ENCODE data around the gene DEPP1. TPM values are rescaled to one million over a fixed set of nuclear protein-coding genes. Genes with fewer than 3 reads are reported as not detected.

DEPP1 gene
- total RNA-seq, 1 experiment from 2014 or later = 1.6 TPM

DNA sequence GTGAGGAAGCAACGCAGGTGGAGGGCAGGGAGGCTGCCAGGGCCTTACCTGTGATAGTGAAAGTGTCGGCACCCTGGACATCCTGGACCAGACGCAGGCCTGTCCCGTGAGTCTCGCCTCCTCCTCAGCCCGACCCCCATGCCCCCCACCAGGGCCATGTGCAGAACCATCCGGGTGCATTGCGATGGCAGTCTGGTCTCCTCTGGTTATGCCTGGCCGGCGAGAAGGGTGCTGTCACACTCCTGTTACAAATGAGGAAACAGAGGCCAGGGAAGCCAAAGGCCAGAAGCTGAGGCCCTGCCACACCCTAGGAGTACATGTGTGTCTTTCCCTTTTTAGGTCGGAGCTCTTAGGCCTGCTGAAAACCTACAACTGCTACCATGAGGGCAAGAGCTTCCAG is 7.2 kb downstream of the DEPP1 start:
- H3K9me3 Mint-ChIP-seq = no peaks in the 10 kb centered on the region
- H3K4me3 Mint-ChIP-seq = no peak overlapping the region
- peaks cover 28% of the 10 kb centered on the region for H3K36me3 Mint-ChIP-seq
- H3K4me1 Mint-ChIP-seq = peaks cover 53% of the 10 kb centered on the region
- no peak for ATAC-seq
- no peak overlapping the region for H3K27ac Mint-ChIP-seq
- ChIA-PET CTCF (no interaction called here), POLR2A (no interaction called here)
- TF ChIP-seq, protein P1, sequence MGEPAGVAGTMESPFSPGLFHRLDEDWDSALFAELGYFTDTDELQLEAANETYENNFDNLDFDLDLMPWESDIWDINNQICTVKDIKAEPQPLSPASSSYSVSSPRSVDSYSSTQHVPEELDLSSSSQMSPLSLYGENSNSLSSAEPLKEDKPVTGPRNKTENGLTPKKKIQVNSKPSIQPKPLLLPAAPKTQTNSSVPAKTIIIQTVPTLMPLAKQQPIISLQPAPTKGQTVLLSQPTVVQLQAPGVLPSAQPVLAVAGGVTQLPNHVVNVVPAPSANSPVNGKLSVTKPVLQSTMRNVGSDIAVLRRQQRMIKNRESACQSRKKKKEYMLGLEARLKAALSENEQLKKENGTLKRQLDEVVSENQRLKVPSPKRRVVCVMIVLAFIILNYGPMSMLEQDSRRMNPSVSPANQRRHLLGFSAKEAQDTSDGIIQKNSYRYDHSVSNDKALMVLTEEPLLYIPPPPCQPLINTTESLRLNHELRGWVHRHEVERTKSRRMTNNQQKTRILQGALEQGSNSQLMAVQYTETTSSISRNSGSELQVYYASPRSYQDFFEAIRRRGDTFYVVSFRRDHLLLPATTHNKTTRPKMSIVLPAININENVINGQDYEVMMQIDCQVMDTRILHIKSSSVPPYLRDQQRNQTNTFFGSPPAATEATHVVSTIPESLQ (CRISPR knock-in tag; IDR thresholded peaks at IDR 0.05) = no peak
- TF ChIP-seq, protein P2, sequence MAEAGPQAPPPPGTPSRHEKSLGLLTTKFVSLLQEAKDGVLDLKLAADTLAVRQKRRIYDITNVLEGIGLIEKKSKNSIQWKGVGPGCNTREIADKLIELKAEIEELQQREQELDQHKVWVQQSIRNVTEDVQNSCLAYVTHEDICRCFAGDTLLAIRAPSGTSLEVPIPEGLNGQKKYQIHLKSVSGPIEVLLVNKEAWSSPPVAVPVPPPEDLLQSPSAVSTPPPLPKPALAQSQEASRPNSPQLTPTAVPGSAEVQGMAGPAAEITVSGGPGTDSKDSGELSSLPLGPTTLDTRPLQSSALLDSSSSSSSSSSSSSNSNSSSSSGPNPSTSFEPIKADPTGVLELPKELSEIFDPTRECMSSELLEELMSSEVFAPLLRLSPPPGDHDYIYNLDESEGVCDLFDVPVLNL (CRISPR knock-in tag; IDR thresholded peaks at IDR 0.05; ENCODE audit: borderline replicate concordance, low read depth) = no peak
- TF ChIP-seq TP53 (CRISPR knock-in tag; IDR thresholded peaks at IDR 0.05) = no peak
- TF ChIP-seq, protein P3, sequence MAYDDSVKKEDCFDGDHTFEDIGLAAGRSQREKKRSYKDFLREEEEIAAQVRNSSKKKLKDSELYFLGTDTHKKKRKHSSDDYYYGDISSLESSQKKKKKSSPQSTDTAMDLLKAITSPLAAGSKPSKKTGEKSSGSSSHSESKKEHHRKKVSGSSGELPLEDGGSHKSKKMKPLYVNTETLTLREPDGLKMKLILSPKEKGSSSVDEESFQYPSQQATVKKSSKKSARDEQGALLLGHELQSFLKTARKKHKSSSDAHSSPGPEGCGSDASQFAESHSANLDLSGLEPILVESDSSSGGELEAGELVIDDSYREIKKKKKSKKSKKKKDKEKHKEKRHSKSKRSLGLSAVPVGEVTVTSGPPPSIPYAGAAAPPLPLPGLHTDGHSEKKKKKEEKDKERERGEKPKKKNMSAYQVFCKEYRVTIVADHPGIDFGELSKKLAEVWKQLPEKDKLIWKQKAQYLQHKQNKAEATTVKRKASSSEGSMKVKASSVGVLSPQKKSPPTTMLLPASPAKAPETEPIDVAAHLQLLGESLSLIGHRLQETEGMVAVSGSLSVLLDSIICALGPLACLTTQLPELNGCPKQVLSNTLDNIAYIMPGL (CRISPR knock-in tag; IDR thresholded peaks at IDR 0.05) = no peak
- no peak for TF ChIP-seq HMGA2 (CRISPR knock-in tag; IDR thresholded peaks at IDR 0.05)
- TF ChIP-seq ZNF423 (CRISPR knock-in tag; IDR thresholded peaks at IDR 0.05) = no peak
- peaks cover 5% of the 10 kb centered on the region; the same call in 1 of the 2 replicates for H3K27me3 Mint-ChIP-seq (ENCODE audit: low read depth)
- no peak for DNase-seq (ENCODE audit: low spot score)

DNA sequence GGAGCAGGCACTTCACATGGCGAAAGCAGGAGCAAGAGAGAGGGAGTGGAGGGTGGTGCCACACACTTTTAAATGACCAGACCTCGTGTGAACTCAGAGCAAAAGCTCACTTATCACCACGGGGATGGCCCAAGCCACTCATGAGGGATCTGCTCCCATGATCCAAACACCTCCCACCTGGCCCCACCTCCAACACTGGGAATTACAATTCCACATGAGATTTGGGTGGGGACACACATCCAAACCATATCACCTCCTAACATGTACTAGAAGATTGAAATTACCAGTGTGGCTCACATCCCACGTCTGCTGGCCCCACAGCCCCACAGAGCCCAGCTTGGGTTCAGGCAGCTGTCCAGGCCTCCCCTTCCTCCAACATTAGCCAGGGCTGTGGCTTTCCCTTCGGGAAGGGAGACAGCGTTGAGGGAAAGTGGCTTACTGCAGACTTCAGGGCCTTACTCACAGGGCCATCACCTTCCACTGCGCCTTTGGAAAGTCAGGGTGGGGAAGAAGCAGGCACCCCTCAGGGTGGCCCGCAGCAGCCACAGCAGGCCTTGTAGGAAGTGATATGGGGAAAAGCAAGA is 7.7 kb downstream of the DEPP1 start:
- H3K27me3 Mint-ChIP-seq (ENCODE audit: low read depth) = peaks cover under 1% of the 10 kb centered on the region; the same call in 1 of the 2 replicates
- H3K4me3 Mint-ChIP-seq = no peak overlapping the region
- POLR2A ChIA-PET = no interaction called here
- CTCF ChIA-PET = no interaction called here
- TF ChIP-seq, protein P4, sequence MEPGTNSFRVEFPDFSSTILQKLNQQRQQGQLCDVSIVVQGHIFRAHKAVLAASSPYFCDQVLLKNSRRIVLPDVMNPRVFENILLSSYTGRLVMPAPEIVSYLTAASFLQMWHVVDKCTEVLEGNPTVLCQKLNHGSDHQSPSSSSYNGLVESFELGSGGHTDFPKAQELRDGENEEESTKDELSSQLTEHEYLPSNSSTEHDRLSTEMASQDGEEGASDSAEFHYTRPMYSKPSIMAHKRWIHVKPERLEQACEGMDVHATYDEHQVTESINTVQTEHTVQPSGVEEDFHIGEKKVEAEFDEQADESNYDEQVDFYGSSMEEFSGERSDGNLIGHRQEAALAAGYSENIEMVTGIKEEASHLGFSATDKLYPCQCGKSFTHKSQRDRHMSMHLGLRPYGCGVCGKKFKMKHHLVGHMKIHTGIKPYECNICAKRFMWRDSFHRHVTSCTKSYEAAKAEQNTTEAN (CRISPR knock-in tag; IDR thresholded peaks at IDR 0.05) = no peak
- TF ChIP-seq ELF4 (CRISPR knock-in tag; IDR thresholded peaks at IDR 0.05; ENCODE audit: low read depth) (no peak), ZNF416 (CRISPR knock-in tag; IDR thresholded peaks at IDR 0.05) (no peak)
- TF ChIP-seq, protein P5, sequence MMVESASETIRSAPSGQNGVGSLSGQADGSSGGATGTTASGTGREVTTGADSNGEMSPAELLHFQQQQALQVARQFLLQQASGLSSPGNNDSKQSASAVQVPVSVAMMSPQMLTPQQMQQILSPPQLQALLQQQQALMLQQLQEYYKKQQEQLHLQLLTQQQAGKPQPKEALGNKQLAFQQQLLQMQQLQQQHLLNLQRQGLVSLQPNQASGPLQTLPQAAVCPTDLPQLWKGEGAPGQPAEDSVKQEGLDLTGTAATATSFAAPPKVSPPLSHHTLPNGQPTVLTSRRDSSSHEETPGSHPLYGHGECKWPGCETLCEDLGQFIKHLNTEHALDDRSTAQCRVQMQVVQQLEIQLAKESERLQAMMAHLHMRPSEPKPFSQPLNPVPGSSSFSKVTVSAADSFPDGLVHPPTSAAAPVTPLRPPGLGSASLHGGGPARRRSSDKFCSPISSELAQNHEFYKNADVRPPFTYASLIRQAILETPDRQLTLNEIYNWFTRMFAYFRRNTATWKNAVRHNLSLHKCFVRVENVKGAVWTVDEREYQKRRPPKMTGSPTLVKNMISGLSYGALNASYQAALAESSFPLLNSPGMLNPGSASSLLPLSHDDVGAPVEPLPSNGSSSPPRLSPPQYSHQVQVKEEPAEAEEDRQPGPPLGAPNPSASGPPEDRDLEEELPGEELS (CRISPR knock-in tag; IDR thresholded peaks at IDR 0.05) = no peak
- H3K27ac Mint-ChIP-seq = no peak overlapping the region
- DNase-seq (ENCODE audit: low spot score) (no peak), ATAC-seq (no peak)
- H3K36me3 Mint-ChIP-seq = peaks cover 28% of the 10 kb centered on the region
- H3K4me1 Mint-ChIP-seq = peaks cover 53% of the 10 kb centered on the region
- no peaks in the 10 kb centered on the region for H3K9me3 Mint-ChIP-seq

DNA sequence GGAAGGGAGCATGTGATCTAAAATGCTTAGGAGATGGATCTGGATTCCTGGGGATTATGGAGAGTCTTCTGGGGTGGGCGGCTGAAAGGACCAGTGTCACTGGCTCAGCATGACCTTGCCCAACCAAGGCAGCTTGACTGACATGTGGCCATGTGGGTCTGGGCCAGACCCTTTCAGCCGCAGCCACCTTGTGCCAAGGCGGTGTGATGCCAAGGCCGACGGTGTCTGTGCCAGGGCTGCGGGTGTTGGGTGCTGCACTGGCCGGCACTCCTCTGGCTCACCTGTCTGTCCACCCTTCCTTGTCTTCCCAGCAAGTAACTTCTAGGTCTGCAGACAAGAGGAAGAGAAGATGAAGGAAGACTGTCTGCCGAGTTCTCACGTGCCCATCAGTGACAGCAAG is 8.8 kb downstream of the DEPP1 start:
- H3K27ac Mint-ChIP-seq = no peak overlapping the region
- TF ChIP-seq, protein P6, sequence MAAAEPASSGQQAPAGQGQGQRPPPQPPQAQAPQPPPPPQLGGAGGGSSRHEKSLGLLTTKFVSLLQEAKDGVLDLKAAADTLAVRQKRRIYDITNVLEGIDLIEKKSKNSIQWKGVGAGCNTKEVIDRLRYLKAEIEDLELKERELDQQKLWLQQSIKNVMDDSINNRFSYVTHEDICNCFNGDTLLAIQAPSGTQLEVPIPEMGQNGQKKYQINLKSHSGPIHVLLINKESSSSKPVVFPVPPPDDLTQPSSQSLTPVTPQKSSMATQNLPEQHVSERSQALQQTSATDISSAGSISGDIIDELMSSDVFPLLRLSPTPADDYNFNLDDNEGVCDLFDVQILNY (CRISPR knock-in tag; IDR thresholded peaks at IDR 0.05) = no peak
- no peak for TF ChIP-seq SP1 (CRISPR knock-in tag; conservative IDR thresholded peaks at IDR 0.05)
- no peak for TF ChIP-seq TEAD4 (CRISPR knock-in tag; IDR thresholded peaks at IDR 0.05)
- no peak for TF ChIP-seq ZNF423 (CRISPR knock-in tag; IDR thresholded peaks at IDR 0.05)
- TF ChIP-seq SMAD4 (CRISPR knock-in tag; IDR thresholded peaks at IDR 0.05) = no peak
- no peak for TF ChIP-seq PRRX2 (CRISPR knock-in tag; IDR thresholded peaks at IDR 0.05)
- TF ChIP-seq GABPB1 (CRISPR knock-in tag; IDR thresholded peaks at IDR 0.05) = no peak
- TF ChIP-seq, protein P7, sequence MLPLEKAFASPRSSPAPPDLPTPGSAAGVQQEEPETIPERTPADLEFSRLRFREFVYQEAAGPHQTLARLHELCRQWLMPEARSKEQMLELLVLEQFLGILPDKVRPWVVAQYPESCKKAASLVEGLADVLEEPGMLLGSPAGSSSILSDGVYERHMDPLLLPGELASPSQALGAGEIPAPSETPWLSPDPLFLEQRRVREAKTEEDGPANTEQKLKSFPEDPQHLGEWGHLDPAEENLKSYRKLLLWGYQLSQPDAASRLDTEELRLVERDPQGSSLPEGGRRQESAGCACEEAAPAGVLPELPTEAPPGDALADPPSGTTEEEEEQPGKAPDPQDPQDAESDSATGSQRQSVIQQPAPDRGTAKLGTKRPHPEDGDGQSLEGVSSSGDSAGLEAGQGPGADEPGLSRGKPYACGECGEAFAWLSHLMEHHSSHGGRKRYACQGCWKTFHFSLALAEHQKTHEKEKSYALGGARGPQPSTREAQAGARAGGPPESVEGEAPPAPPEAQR (CRISPR knock-in tag; IDR thresholded peaks at IDR 0.05) = no peak
- no peak for TF ChIP-seq OVOL2 (CRISPR knock-in tag; IDR thresholded peaks at IDR 0.05; ENCODE audit: borderline replicate concordance)
- TF ChIP-seq, protein P8, sequence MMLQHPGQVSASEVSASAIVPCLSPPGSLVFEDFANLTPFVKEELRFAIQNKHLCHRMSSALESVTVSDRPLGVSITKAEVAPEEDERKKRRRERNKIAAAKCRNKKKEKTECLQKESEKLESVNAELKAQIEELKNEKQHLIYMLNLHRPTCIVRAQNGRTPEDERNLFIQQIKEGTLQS (CRISPR knock-in tag; conservative IDR thresholded peaks at IDR 0.05) = no peak
- no peak for TF ChIP-seq ZNF263 (CRISPR knock-in tag; IDR thresholded peaks at IDR 0.05; ENCODE audit: low read depth)
- no peak for TF ChIP-seq NFATC4 (CRISPR knock-in tag; IDR thresholded peaks at IDR 0.05)

More for the DNA sequence above, 8.8 kb downstream of the DEPP1 start:
- H3K4me3 Mint-ChIP-seq = no peak overlapping the region
- peaks cover 60% of the 10 kb centered on the region for H3K4me1 Mint-ChIP-seq
- DNase-seq (ENCODE audit: low spot score) (no peak), ATAC-seq (no peak)
- H3K9me3 Mint-ChIP-seq = no peaks in the 10 kb centered on the region
- H3K36me3 Mint-ChIP-seq = peaks cover 28% of the 10 kb centered on the region
- ChIA-PET CTCF (no interaction called here), POLR2A (no interaction called here)
- no peaks in the 10 kb centered on the region for H3K27me3 Mint-ChIP-seq (ENCODE audit: low read depth)
